Loucy (cell line): Measurements from ENCODE around the gene MYO3B.

ENCODE experiments used
- EZH2phosphoT487 ChIP-seq: fragments of 200-600 bp; IDR thresholded peaks from 2 replicates; pipeline ENCODE4 v1.6.1; 2018; ENCODE audit warnings: antibody characterized with exemption, mild to moderate bottlenecking, moderate library complexity, borderline replicate concordance
- TF ChIP-seq, protein P1 (sequence below): fragments of 200-600 bp; sonication (generic); conservative IDR thresholded peaks from 2 replicates; pipeline ENCODE4 v1.5.1; 2014; ENCODE audit warnings: mild to moderate bottlenecking, antibody characterized with exemption, low read length

GRCh38 chr2:170218456-170218855, 40.5 kb downstream of the MYO3B start:
- TF ChIP-seq, protein P1, sequence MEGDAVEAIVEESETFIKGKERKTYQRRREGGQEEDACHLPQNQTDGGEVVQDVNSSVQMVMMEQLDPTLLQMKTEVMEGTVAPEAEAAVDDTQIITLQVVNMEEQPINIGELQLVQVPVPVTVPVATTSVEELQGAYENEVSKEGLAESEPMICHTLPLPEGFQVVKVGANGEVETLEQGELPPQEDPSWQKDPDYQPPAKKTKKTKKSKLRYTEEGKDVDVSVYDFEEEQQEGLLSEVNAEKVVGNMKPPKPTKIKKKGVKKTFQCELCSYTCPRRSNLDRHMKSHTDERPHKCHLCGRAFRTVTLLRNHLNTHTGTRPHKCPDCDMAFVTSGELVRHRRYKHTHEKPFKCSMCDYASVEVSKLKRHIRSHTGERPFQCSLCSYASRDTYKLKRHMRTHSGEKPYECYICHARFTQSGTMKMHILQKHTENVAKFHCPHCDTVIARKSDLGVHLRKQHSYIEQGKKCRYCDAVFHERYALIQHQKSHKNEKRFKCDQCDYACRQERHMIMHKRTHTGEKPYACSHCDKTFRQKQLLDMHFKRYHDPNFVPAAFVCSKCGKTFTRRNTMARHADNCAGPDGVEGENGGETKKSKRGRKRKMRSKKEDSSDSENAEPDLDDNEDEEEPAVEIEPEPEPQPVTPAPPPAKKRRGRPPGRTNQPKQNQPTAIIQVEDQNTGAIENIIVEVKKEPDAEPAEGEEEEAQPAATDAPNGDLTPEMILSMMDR = no peak
- TF ChIP-seq EZH2phosphoT487 = no peak
